Measurements from ENCODE around the gene SGK1. TPM values are rescaled to one million over a fixed set of nuclear protein-coding genes. Genes with fewer than 3 reads are reported as not detected.

Gene SGK1
- total RNA-seq, 1 donor from 2014 or later, result 6.3 TPM

GRCh38 chr6:134251320-134251719 is 66.6 kb downstream of the SGK1 start:
- no peak for DNase-seq
- H3K36me3 Mint-ChIP-seq (ENCODE audit: unreplicated experiment), result no peaks in the 10 kb centered on the region
- peaks cover 4% of the 10 kb centered on the region for H3K4me1 Mint-ChIP-seq (ENCODE audit: low read depth, unreplicated experiment)
- TF ChIP-seq CTCF (IDR thresholded peaks at IDR 0.05; ENCODE audit: partially characterized antibody, unreplicated experiment), result no peak
- H3K27me3 Mint-ChIP-seq (ENCODE audit: unreplicated experiment), result no peaks in the 10 kb centered on the region
- no peak overlapping the region for H3K27ac Mint-ChIP-seq (ENCODE audit: unreplicated experiment)
- H3K9me3 Mint-ChIP-seq (ENCODE audit: unreplicated experiment), result no peaks in the 10 kb centered on the region
- no peak overlapping the region for H3K4me3 Mint-ChIP-seq (ENCODE audit: unreplicated experiment)

GRCh38 chr6:134250776-134251175 is 67.1 kb downstream of the SGK1 start:
- H3K27ac Mint-ChIP-seq (ENCODE audit: unreplicated experiment), result no peak overlapping the region
- H3K36me3 Mint-ChIP-seq (ENCODE audit: unreplicated experiment), result no peaks in the 10 kb centered on the region
- H3K9me3 Mint-ChIP-seq (ENCODE audit: unreplicated experiment), result no peaks in the 10 kb centered on the region

GRCh38 chr6:134249759-134250602 is 67.9 kb downstream of the SGK1 start:
- Mint-ChIP-seq H3K9me3 (ENCODE audit: unreplicated experiment) (no peaks in the 10 kb centered on the region), H3K27ac (ENCODE audit: unreplicated experiment) (no peak overlapping the region), H3K27me3 (ENCODE audit: unreplicated experiment) (no peaks in the 10 kb centered on the region), H3K4me3 (ENCODE audit: unreplicated experiment) (no peak overlapping the region), H3K36me3 (ENCODE audit: unreplicated experiment) (no peaks in the 10 kb centered on the region), H3K4me1 (ENCODE audit: low read depth, unreplicated experiment) (peaks cover 4% of the 10 kb centered on the region)
- no peak for DNase-seq
- no peak for TF ChIP-seq CTCF (IDR thresholded peaks at IDR 0.05; ENCODE audit: partially characterized antibody, unreplicated experiment)

More at GRCh38 chr6:134250776-134251175, 67.1 kb downstream of the SGK1 start:
- no peak overlapping the region for H3K4me3 Mint-ChIP-seq (ENCODE audit: unreplicated experiment)
- H3K27me3 Mint-ChIP-seq (ENCODE audit: unreplicated experiment), result no peaks in the 10 kb centered on the region
- H3K4me1 Mint-ChIP-seq (ENCODE audit: low read depth, unreplicated experiment), result peaks cover 4% of the 10 kb centered on the region
- TF ChIP-seq CTCF (IDR thresholded peaks at IDR 0.05; ENCODE audit: partially characterized antibody, unreplicated experiment), result no peak
- DNase-seq, result no peak

- H3K4me1 Mint-ChIP-seq (ENCODE audit: low read depth, unreplicated experiment), result peaks cover 4% of the 10 kb centered on the region
- H3K4me3 Mint-ChIP-seq (ENCODE audit: unreplicated experiment), result no peak overlapping the region
- TF ChIP-seq CTCF (IDR thresholded peaks at IDR 0.05; ENCODE audit: partially characterized antibody, unreplicated experiment), result no peak
- no peaks in the 10 kb centered on the region for H3K27me3 Mint-ChIP-seq (ENCODE audit: unreplicated experiment)
- no peak for DNase-seq
- H3K9me3 Mint-ChIP-seq (ENCODE audit: unreplicated experiment), result no peaks in the 10 kb centered on the region
- no peaks in the 10 kb centered on the region for H3K36me3 Mint-ChIP-seq (ENCODE audit: unreplicated experiment)
- no peak overlapping the region for H3K27ac Mint-ChIP-seq (ENCODE audit: unreplicated experiment)
These were observed 68.6 kb downstream of the SGK1 start for GRCh38 chr6:134249239-134249758.
